Smooth muscle cell (in vitro differentiated cells): ENCODE results near the gene LIFR. TPM values are rescaled to one million over a fixed set of nuclear protein-coding genes. Genes with fewer than 3 reads are reported as not detected.

ENCODE experiments used
- DNase-seq: peaks from one replicate; lab custom pipeline; 2025; ENCODE audit not compliant: unreplicated experiment; lab: John Stamatoyannopoulos, UW
- H2AFZ ChIP-seq: fragments of 200-600 bp; sonication (generic); 2 replicates; pipeline ENCODE4 v1.6.0; 2016; ENCODE audit warnings: antibody characterized with exemption, low read depth, mild to moderate bottlenecking
- H3F3A ChIP-seq: fragments of 200-600 bp; sonication (generic); 2 replicates; pipeline ENCODE4 v1.6.0; 2017; ENCODE audit warnings: antibody characterized with exemption, low read depth
- H3K27ac ChIP-seq: fragments of 200-600 bp; sonication (generic); 2 replicates; pipeline ENCODE4 v1.5.1; 2016; ENCODE audit warnings: low read depth, mild to moderate bottlenecking
- H3K27me3 ChIP-seq: fragments of 200-600 bp; sonication (generic); 2 replicates; pipeline ENCODE4 v1.6.1; 2016; ENCODE audit warnings: low read depth, mild to moderate bottlenecking
- H3K36me3 ChIP-seq: fragments of 200-600 bp; sonication (generic); 2 replicates; pipeline ENCODE4 v1.5.1; 2016; ENCODE audit warnings: low read depth
- H3K4me1 ChIP-seq: fragments of 200-600 bp; sonication (generic); 2 replicates; pipeline ENCODE4 v1.5.1; 2016; ENCODE audit warnings: low read depth
- H3K4me2 ChIP-seq: fragments of 200-600 bp; sonication (generic); 2 replicates; pipeline ENCODE4 v1.6.0; 2016; ENCODE audit warnings: mild to moderate bottlenecking
- H3K4me3 ChIP-seq: fragments of 200-600 bp; sonication (generic); 2 replicates; pipeline ENCODE4 v1.5.1; 2016; ENCODE audit warnings: mild to moderate bottlenecking
- H3K79me2 ChIP-seq: fragments of 200-600 bp; sonication (generic); 2 replicates; pipeline ENCODE4 v1.6.0; 2016; ENCODE audit warnings: low read depth, mild to moderate bottlenecking
- H3K9ac ChIP-seq: fragments of 200-600 bp; sonication (generic); 2 replicates; pipeline ENCODE4 v1.6.0; 2016; ENCODE audit warnings: low read depth
- H3K9me3 ChIP-seq: fragments of 200-600 bp; sonication (generic); replicated peaks from 2 replicates; pipeline ENCODE4 v1.5.1; 2016; ENCODE audit warnings: low read depth
- H4K20me1 ChIP-seq: fragments of 200-600 bp; sonication (generic); 2 replicates; pipeline ENCODE4 v1.6.0; 2016; ENCODE audit warnings: low read depth
- CTCF ChIP-seq: fragments of 200-600 bp; sonication (generic); IDR thresholded peaks from 2 replicates; pipeline ENCODE4 v1.5.1; 2017; ENCODE audit warnings: borderline replicate concordance, mild to moderate bottlenecking, antibody characterized with exemption; ENCODE audit not compliant: insufficient read depth, poor library complexity, severe bottlenecking
- WGBS: methylation state at CpG from one replicate; pipeline ENCODE4 v1.1.7; 2016; ENCODE audit warnings: low lambda C conversion rate; 5-methylcytosine and 5-hydroxymethylcytosine counted together
- polyA plus RNA-seq: library from polyadenylated mRNA; unstranded; fragments of >200 nt; fragmentation: Nextera tagmentation; extraction: Ambion mirVana; gene quantifications from 2 replicates; pipeline ENCODE4 v1.2.1, GENCODE V29; 2016
- total RNA-seq: library from RNA; depleted of rRNA; stranded (reverse); fragments of >200 nt; gene quantifications from 2 replicates; pipeline ENCODE4 v1.2.3, GENCODE V29; 2014

Gene LIFR
- total and polyA plus RNA-seq, 2 experiments from 2014 or later: 14.3 to 29.2 TPM

GRCh38 chr5:38473008-38473407, 83.4 kb downstream of the LIFR start:
- no peaks in the 10 kb centered on the region for H3K79me2 ChIP-seq
- no peaks in the 10 kb centered on the region for H3K9me3 ChIP-seq
- H3K4me1 ChIP-seq: no peaks in the 10 kb centered on the region
- no peaks in the 10 kb centered on the region for H4K20me1 ChIP-seq
- H3K9ac ChIP-seq: no peak overlapping the region
- 67% methylated on average over 8 of the region's 8 CpGs for WGBS
- no peaks in the 10 kb centered on the region for H3K36me3 ChIP-seq
- DNase-seq: no peak
- TF ChIP-seq CTCF: no peak
- no peak overlapping the region for H3K27ac ChIP-seq
- H3K4me2 ChIP-seq: no peak overlapping the region
- H3F3A ChIP-seq: no peaks in the 10 kb centered on the region
- no peaks in the 10 kb centered on the region for H3K27me3 ChIP-seq
- no peak overlapping the region for H2AFZ ChIP-seq
- H3K4me3 ChIP-seq: no peak overlapping the region

GRCh38 chr5:38472541-38472940, 83.9 kb downstream of the LIFR start:
- no peaks in the 10 kb centered on the region for H3K36me3 ChIP-seq
- H3K9ac ChIP-seq: no peak overlapping the region
- no peak for TF ChIP-seq CTCF
- no peaks in the 10 kb centered on the region for H3F3A ChIP-seq
- H3K4me2 ChIP-seq: no peak overlapping the region
- no peak overlapping the region for H2AFZ ChIP-seq
- H3K27ac ChIP-seq: no peak overlapping the region
- DNase-seq: no peak
- no peak overlapping the region for H3K4me3 ChIP-seq
- H3K9me3 ChIP-seq: no peaks in the 10 kb centered on the region
- H3K27me3 ChIP-seq: no peaks in the 10 kb centered on the region
- peaks cover 4% of the 10 kb centered on the region for H3K4me1 ChIP-seq
- no peaks in the 10 kb centered on the region for H3K79me2 ChIP-seq
- WGBS: 99% methylated on average over 7 of the region's 7 CpGs
- H4K20me1 ChIP-seq: no peaks in the 10 kb centered on the region

- no peak overlapping the region for H3K27ac ChIP-seq
- peaks cover 7% of the 10 kb centered on the region for H3K4me1 ChIP-seq
- TF ChIP-seq CTCF: no peak
- no peak for DNase-seq
- H3K9me3 ChIP-seq: no peaks in the 10 kb centered on the region
- H3K4me3 ChIP-seq: no peak overlapping the region
- H3F3A ChIP-seq: no peaks in the 10 kb centered on the region
- no peak overlapping the region for H2AFZ ChIP-seq
- 98% methylated on average over 4 of the region's 4 CpGs for WGBS
- H3K79me2 ChIP-seq: no peaks in the 10 kb centered on the region
- no peaks in the 10 kb centered on the region for H3K36me3 ChIP-seq
- H3K4me2 ChIP-seq: no peak overlapping the region
- no peaks in the 10 kb centered on the region for H4K20me1 ChIP-seq
- no peak overlapping the region for H3K9ac ChIP-seq
- H3K27me3 ChIP-seq: no peaks in the 10 kb centered on the region
Measured at GRCh38 chr5:38471709-38472108, 84.7 kb downstream of the LIFR start.

GRCh38 chr5:38469707-38470267, 86.7 kb downstream of the LIFR start:
- no peak for DNase-seq
- H3K4me3 ChIP-seq: no peak overlapping the region
- no peaks in the 10 kb centered on the region for H3K79me2 ChIP-seq
- peaks cover 7% of the 10 kb centered on the region for H3K4me1 ChIP-seq
- no peaks in the 10 kb centered on the region for H3K9me3 ChIP-seq
- no peaks in the 10 kb centered on the region for H3K27me3 ChIP-seq
- H3K36me3 ChIP-seq: no peaks in the 10 kb centered on the region
- no peak overlapping the region for H3K4me2 ChIP-seq
- no peak for TF ChIP-seq CTCF
- H4K20me1 ChIP-seq: no peaks in the 10 kb centered on the region
- H3K9ac ChIP-seq: no peak overlapping the region
- WGBS: 87% methylated on average over 11 of the region's 11 CpGs
- no peaks in the 10 kb centered on the region for H3F3A ChIP-seq
- H2AFZ ChIP-seq: no peak overlapping the region
- H3K27ac ChIP-seq: no peak overlapping the region
